HFF-Myc (cell line): ENCODE measurements around the gene UNC13B.
"Not testable (repeated sequence)": the region's sequence is repeated elsewhere in the genome, so short reads cannot be mapped to it uniquely, and the experiment has no call there.

Source experiments
- DNase-seq: peaks from one replicate; pipeline ENCODE4 v3.0.0-alpha.2; 2011; ENCODE audit warnings: low read depth; ENCODE audit errors: extremely low read depth
- H3K4me3 ChIP-seq: replicated peaks from 2 replicates; pipeline ENCODE4 v1.5.1; 2011; ENCODE audit warnings: low read depth, mild to moderate bottlenecking, control low read depth, low read length
- CTCF ChIP-seq: IDR thresholded peaks from 2 replicates; pipeline ENCODE4 v1.5.1; 2012; ENCODE audit warnings: mild to moderate bottlenecking, low read depth, low read length, control low read depth; ENCODE audit errors: missing control alignments

Gene UNC13B

DNA sequence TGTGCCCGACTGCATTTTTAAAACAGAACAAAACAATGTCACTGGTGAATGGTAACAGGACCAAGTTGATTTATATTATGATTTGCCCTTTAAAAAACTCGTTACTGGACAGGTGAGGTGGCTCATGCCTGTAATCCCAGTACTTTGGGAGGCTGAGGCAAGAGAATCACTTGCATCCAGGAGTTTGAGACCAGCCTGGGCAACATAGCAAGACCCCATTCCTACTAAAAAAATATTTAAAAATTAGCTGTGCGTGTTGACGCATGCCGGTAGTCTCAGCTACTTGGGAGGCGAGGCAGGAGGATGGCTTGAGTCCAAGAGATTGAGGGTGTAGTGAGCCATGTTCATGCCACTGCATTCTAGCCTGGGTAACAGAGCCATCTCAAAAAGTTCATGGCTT, 7.2 kb downstream of the UNC13B start:
- TF ChIP-seq CTCF: no peak
- no peak for DNase-seq
- H3K4me3 ChIP-seq: no peak overlapping the region

- no peak for TF ChIP-seq CTCF
- H3K4me3 ChIP-seq: no peak overlapping the region
- DNase-seq: no peak
These were observed 11.1 kb downstream of the UNC13B start for GRCh38 chr9:35172878-35173277.

DNA sequence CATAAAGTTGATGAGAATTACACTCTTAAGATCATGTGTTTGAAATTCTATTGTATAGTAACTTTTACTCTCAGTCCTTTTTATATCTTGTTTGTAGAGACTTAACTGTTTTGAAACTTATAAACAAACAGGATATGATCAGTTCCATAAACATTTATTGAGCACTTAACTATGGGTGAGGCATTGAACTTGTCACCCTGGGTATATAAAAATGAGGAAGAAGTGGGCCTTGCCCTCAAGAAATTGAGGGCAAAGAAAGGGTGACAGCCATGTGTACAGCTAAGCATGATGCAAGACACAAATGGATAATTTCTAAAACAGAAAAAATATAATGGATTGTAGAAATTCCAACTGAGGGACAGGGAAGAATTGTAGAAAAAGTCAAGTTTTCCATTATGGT, 15.7 kb downstream of the UNC13B start:
- H3K4me3 ChIP-seq: no peak overlapping the region
- TF ChIP-seq CTCF: no peak
- no peak for DNase-seq

DNA sequence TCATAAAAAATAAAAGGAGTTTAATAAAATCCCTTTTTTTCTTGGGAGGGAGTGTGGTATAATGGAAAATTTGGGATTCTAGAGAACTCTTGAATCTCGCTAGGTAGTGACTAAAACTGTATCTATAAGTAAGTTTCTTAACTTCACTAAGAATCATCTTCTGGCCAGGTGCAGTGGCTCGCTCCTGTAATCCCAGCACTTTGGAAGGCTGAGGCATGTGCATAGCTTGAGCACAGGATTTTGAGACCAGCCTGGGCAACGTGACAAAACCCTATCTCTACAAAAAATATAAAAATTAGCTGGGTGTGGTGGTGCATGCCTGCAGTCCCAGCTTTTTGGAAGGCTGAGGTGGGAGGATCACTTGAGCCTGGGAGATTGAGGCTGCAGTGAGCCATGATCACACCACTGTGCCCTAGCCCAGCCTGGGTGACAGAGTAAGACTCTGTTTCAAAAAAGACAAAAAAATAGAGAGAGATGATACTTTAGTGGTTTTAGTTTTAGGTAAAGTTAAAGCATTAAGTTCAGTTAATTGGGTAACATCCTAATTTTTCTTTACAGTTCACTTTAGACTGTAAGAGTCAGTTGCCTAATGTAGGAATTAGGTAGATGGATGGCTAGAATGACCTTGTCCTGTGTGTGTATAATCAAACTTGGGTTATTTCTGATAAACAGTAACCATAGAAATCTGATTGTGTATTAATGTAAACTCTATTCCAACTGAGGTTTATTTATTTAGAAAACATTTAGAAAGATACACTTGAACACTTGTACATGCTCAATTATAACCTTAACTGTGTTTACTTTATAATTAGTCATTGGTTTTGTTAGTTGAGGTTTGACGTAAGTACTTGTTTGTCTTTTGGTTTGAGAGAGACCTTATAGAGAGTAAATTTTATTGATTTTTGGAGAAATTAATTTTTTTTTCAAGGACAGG, 17.8 kb downstream of the UNC13B start:
- no peak for TF ChIP-seq CTCF
- DNase-seq: no peak
- H3K4me3 ChIP-seq: no peak overlapping the region

- no peak overlapping the region for H3K4me3 ChIP-seq
- DNase-seq: no peak
- TF ChIP-seq CTCF: no peak
These were observed 19.0 kb downstream of the UNC13B start for GRCh38 chr9:35180801-35181200.

DNA sequence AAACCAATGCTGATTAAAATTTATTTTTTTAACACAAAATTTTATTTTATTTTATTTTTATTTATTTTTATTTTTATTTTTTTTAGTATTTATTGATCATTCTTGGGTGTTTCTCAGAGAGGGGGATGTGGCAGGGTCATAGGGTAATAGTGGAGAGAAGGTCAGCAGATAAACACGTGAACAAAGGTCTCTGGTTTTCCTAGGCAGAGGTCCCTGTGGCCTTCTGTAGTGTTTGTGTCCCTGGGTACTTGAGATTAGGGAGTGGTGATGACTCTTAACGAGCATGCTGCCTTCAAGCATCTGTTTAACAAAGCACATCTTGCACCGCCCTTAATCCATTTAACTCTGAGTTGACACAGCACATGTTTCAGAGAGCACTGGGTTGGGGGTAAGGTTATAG, 20.6 kb downstream of the UNC13B start:
- H3K4me3 ChIP-seq, DNase-seq: not testable (repeated sequence)

GRCh38 chr9:35182996-35183754, 21.4 kb downstream of the UNC13B start:
- H3K4me3 ChIP-seq, DNase-seq: not testable (repeated sequence)

- H3K4me3 ChIP-seq, DNase-seq: not testable (repeated sequence)
These were observed 22.1 kb downstream of the UNC13B start for GRCh38 chr9:35183755-35184480.
